ENCODE data around the gene PRPS1.

Gene PRPS1

DNA sequence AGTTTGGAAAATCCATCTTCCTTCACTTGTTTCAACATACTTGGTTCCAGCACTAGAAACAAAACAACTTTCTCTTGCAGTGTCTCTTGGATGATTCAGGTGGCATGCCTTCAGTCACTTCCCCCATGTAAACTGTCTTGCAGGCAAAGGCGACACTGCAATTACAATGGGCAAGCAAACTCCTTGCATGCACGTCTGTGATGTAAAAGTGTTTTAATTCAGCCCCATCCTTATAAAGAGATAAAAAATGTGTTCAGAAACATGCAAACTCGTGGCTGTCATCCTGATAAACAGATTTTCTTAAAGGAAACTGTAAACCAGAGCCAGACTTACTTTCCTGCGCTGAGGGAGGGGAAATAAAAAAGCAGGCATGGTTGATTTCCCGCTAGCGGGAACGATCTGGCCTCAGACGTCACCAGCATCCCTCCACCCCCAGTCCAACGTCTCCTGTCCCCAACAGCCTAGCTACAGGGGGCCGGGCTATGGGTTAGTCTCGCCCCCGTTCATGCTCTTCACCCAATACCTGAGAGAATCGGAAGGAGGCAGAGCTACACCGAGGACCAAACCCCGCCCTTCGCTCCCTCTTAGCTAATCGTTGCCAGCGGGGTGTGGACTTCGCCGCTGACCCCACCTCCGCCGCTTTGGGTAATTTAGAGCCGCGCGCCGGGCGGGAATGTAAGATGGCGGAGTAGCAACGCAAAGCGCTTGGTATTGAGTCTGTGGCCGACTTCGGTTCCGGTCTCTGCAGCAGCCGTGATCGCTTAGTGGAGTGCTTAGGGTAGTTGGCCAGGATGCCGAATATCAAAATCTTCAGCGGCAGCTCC lies at the start of gene PRPS1:
Gene PRPS1, plus strand, starts transcription at position 673 of the 824 bp plus-strand sequence. Its CDS starts 119 bp downstream, at position 792.
- H3K4me3 ChIP-seq (ENCODE audit: low read depth in 1 of 2, low read length in 2 of 2): peak within 1 kb of the TSS; percentile 62 to 78
- peak within 1 kb of the TSS; percentile 51 for H3K27ac ChIP-seq (ENCODE audit: low read depth, low read length)
- no peaks in the 10 kb centered on the region for H3K27me3 ChIP-seq (ENCODE audit: control insufficient read depth in 1 of 2, insufficient read depth in 2 of 2, low read length in 2 of 2)
- no peaks in the 10 kb centered on the region for H3K9me3 ChIP-seq (ENCODE audit: low read length)
- no peaks in the 10 kb centered on the region for H3K36me3 ChIP-seq (ENCODE audit: insufficient read depth, low read length)
- H3K9ac ChIP-seq (ENCODE audit: low read length): no peak within 1 kb of the TSS
- H3K4me1 ChIP-seq (ENCODE audit: insufficient read depth, low read length): no peaks in the 10 kb centered on the region

DNA sequence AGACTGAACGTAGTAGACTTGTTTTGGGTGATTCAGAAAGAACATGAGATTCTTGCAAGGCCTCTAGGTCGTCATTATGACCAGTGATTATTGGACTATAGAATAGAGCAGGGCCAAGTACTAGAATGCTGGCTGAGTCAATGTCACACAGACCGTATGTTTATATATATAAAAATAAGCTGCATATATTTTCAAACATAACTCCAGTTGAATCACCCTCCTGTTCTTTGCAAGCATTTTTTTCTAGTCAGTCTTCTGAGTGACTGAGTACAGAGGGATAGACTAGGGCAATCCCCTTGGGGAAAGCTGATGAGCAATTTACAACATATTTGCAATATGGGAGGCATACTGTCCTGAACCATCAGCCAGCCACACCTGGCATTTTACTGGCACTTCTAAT lies 48.4 kb upstream of the PRPS1 start:
- Histone ChIP-seq H3K27me3 (ENCODE audit: control insufficient read depth in 1 of 2, insufficient read depth in 2 of 2, low read length in 2 of 2) (no peaks in the 10 kb centered on the region), H3K4me3 (ENCODE audit: low read depth in 1 of 2, low read length in 2 of 2) (no peak overlapping the region), H3K9ac (ENCODE audit: low read length) (no peak overlapping the region), H3K36me3 (ENCODE audit: insufficient read depth, low read length) (no peaks in the 10 kb centered on the region), H3K9me3 (ENCODE audit: low read length) (no peaks in the 10 kb centered on the region), H3K27ac (ENCODE audit: low read depth, low read length) (no peak overlapping the region), H3K4me1 (ENCODE audit: insufficient read depth, low read length) (no peaks in the 10 kb centered on the region)

DNA sequence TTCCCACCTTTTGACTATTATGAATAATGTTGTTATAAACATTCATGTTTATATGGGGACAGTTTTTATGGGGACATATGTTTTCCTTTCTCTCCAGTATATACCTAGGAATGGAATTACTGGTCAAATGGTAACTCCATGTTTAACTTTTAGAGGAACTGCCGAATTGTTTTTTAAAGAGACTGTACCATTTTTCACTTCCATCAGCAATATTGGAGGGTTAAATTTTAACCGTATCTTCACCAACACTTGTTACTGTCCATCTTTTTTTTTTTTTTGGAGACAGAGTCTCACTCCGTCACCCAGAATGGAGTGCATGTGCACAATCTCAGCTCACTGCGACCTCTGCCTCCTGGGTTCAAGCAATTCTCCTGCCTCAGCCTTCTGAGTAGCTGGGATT lies 46.4 kb upstream of the PRPS1 start:
- H3K27ac ChIP-seq (ENCODE audit: low read depth, low read length): no peak overlapping the region
- no peaks in the 10 kb centered on the region for H3K9me3 ChIP-seq (ENCODE audit: low read length)
- no peaks in the 10 kb centered on the region for H3K36me3 ChIP-seq (ENCODE audit: insufficient read depth, low read length)

DNA sequence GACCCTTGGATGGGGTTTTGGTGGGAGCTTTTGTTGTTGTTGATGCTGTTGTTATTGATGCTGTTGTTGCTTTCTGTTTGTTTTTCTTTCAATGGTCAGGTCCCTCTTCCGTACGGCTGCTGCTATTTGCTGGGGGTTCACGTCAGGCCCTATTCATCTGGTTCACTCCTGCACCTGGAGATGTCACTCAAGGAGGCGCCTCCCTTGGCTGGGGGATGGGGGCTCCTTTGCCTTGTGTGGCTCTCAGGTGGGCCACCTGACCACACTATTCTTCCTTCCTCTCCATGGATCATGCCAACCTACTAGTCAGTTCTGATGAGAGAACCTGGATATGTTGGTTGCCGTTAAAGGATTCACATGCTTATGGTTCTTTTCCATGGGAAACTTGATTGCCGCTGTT lies 39.1 kb upstream of the PRPS1 start:
- Histone ChIP-seq H3K4me3 (ENCODE audit: low read depth in 1 of 2, low read length in 2 of 2) (no peak overlapping the region), H3K27me3 (ENCODE audit: control insufficient read depth in 1 of 2, insufficient read depth in 2 of 2, low read length in 2 of 2) (no peaks in the 10 kb centered on the region), H3K9me3 (ENCODE audit: low read length) (no peaks in the 10 kb centered on the region), H3K36me3 (ENCODE audit: insufficient read depth, low read length) (no peaks in the 10 kb centered on the region), H3K27ac (ENCODE audit: low read depth, low read length) (no peak overlapping the region), H3K4me1 (ENCODE audit: insufficient read depth, low read length) (no peaks in the 10 kb centered on the region), H3K9ac (ENCODE audit: low read length) (no peak overlapping the region)

More for the DNA sequence above, 46.4 kb upstream of the PRPS1 start:
- Histone ChIP-seq H3K27me3 (ENCODE audit: control insufficient read depth in 1 of 2, insufficient read depth in 2 of 2, low read length in 2 of 2) (no peaks in the 10 kb centered on the region), H3K4me1 (ENCODE audit: insufficient read depth, low read length) (no peaks in the 10 kb centered on the region), H3K9ac (ENCODE audit: low read length) (no peak overlapping the region), H3K4me3 (ENCODE audit: low read depth in 1 of 2, low read length in 2 of 2) (no peak overlapping the region)

DNA sequence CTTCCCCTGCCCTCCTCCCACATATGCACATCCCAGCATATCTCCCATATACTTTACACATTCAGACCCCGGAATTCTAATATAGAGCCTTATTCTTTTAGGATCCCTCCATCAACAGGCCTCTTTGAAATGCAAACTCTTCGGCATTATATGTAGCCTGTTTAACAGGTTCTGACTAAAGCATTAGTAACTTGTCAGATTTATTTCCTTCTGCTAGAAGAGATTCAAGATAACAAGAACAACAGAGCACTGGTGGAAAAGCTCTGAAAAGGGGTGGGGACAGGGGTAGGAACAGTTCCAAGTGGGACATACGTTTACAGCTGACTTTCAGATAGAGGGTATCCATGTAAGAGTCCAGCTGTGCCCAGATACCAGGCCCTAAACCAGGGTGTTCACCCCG lies 31.7 kb upstream of the PRPS1 start:
- Histone ChIP-seq H3K27ac (ENCODE audit: low read depth, low read length) (no peak overlapping the region), H3K36me3 (ENCODE audit: insufficient read depth, low read length) (no peaks in the 10 kb centered on the region), H3K4me3 (ENCODE audit: low read depth in 1 of 2, low read length in 2 of 2) (no peak overlapping the region), H3K9ac (ENCODE audit: low read length) (no peak overlapping the region), H3K9me3 (ENCODE audit: low read length) (no peaks in the 10 kb centered on the region), H3K4me1 (ENCODE audit: insufficient read depth, low read length) (no peaks in the 10 kb centered on the region), H3K27me3 (ENCODE audit: control insufficient read depth in 1 of 2, insufficient read depth in 2 of 2, low read length in 2 of 2) (peaks cover 0 to 4% of the 10 kb centered on the region in 2 donors)

DNA sequence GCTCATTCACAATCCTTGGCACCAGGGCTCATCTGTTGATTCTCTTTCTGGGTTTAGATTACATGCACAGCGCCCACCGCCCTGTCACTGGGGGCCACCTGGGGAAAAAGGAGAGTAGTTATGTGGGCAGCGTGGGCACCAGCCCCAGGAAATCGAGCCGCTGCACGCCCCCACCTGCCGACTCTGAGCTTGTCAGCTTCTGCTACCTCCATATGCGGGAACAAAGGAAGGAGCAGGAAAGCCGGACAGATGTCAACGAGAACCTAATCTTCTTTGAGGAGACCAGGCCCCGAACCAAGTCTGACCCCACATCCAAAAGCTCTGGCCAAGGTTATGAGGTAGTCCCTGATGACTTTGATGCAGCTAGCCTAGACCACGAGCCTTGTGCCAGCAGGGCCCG lies 31.0 kb upstream of the PRPS1 start:
- Histone ChIP-seq H3K9me3 (ENCODE audit: low read length) (no peaks in the 10 kb centered on the region), H3K9ac (ENCODE audit: low read length) (no peak overlapping the region), H3K27me3 (ENCODE audit: control insufficient read depth in 1 of 2, insufficient read depth in 2 of 2, low read length in 2 of 2) (peaks cover 0 to 4% of the 10 kb centered on the region in 2 donors), H3K27ac (ENCODE audit: low read depth, low read length) (no peak overlapping the region), H3K4me3 (ENCODE audit: low read depth in 1 of 2, low read length in 2 of 2) (no peak overlapping the region), H3K4me1 (ENCODE audit: insufficient read depth, low read length) (no peaks in the 10 kb centered on the region), H3K36me3 (ENCODE audit: insufficient read depth, low read length) (no peaks in the 10 kb centered on the region)

DNA sequence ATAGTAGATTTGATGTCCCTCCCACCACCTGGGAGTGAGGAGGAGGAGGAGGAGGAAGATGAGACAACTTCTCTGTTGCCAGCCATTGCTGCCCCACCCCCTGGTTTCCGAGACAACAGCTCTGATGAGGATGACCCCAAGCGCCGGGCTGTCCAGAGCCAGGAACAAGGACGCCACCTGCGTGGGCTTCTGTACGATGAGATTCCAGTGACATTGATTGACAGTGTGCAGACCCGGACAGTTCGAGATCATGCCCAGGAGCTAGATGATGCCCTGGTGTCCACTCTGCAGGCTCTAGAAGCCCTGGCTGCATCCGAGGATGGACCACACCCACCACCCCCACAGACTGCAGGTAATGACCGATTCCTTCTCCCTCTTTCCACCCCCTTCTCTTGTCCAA lies 30.5 kb upstream of the PRPS1 start:
- no peaks in the 10 kb centered on the region for H3K9me3 ChIP-seq (ENCODE audit: low read length)
- no peak overlapping the region for H3K9ac ChIP-seq (ENCODE audit: low read length)
- H3K36me3 ChIP-seq (ENCODE audit: insufficient read depth, low read length): no peaks in the 10 kb centered on the region
- H3K27me3 ChIP-seq (ENCODE audit: control insufficient read depth in 1 of 2, insufficient read depth in 2 of 2, low read length in 2 of 2): peaks cover 0 to 4% of the 10 kb centered on the region in 2 donors
- no peaks in the 10 kb centered on the region for H3K4me1 ChIP-seq (ENCODE audit: insufficient read depth, low read length)
- no peak overlapping the region for H3K27ac ChIP-seq (ENCODE audit: low read depth, low read length)
- H3K4me3 ChIP-seq (ENCODE audit: low read depth in 1 of 2, low read length in 2 of 2): no peak overlapping the region

DNA sequence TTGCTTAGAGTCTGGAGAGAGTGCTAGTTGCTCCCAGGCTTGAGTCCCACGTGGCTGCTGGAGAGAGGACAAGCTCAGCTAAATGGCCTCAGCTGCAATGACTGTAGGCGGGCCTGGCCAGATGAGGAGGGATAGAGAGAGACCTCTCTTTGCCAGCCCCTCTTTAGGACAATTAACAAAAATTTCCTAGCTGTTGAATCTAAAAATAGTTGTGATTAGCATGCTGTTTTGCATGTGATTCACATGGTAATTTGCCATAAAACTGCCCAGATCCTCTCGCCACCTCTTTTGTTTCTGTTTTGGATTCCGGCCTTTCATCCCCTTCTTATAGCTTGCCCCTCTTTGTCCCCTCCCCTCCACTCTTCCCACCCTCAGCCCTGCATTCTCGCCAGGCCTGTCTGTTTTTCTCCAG lies 28.9 kb upstream of the PRPS1 start:
- Histone ChIP-seq H3K36me3 (ENCODE audit: insufficient read depth, low read length) (no peaks in the 10 kb centered on the region), H3K27ac (ENCODE audit: low read depth, low read length) (no peak overlapping the region), H3K9ac (ENCODE audit: low read length) (no peak overlapping the region), H3K27me3 (ENCODE audit: control insufficient read depth in 1 of 2, insufficient read depth in 2 of 2, low read length in 2 of 2) (peaks cover 0 to 4% of the 10 kb centered on the region in 2 donors), H3K9me3 (ENCODE audit: low read length) (no peaks in the 10 kb centered on the region), H3K4me1 (ENCODE audit: insufficient read depth, low read length) (no peaks in the 10 kb centered on the region), H3K4me3 (ENCODE audit: low read depth in 1 of 2, low read length in 2 of 2) (no peak overlapping the region)

DNA sequence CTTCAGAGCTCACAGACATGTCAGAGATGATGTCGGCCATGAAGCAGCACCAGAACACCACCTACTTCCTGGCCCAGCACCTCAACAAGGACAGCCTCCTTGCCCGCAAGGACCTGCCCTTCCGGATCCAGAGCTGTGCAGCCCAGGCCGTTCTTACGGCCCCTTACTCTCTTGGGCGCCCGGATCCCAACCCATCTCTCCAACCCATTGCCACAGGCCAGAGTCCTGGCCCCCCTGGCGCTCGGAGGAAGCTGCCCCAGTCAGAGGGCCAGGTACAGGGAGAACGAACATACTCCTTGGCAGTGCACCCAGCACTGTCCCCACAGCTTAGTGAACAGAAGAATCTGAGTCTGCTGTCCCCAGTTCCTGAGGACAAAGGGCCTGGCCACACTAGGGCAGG lies 27.9 kb upstream of the PRPS1 start:
- Histone ChIP-seq H3K9ac (ENCODE audit: low read length) (no peak overlapping the region), H3K4me3 (ENCODE audit: low read depth in 1 of 2, low read length in 2 of 2) (no peak overlapping the region), H3K27me3 (ENCODE audit: control insufficient read depth in 1 of 2, insufficient read depth in 2 of 2, low read length in 2 of 2) (peaks cover 0 to 4% of the 10 kb centered on the region in 2 donors), H3K4me1 (ENCODE audit: insufficient read depth, low read length) (no peaks in the 10 kb centered on the region), H3K27ac (ENCODE audit: low read depth, low read length) (no peak overlapping the region), H3K9me3 (ENCODE audit: low read length) (no peaks in the 10 kb centered on the region), H3K36me3 (ENCODE audit: insufficient read depth, low read length) (no peaks in the 10 kb centered on the region)

DNA sequence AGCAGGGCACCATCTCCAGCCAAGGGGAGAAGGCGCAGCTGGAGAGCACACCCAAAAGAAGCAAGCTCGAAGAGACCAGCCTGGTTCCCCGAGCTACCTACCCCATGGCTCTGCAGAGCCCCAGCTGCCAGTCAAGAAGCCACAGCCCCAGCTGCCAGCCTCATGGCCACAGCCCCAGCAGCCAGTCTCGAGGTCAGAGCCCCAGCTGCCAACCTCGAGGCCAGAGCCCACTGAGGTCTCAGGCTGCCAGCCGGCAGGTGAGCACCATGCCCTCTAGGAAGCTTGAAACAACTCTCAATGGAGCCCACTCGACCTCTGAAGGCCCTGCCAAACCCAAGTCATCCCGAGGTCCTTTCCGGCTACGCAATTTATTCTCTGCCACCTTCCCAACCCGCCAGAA lies 27.0 kb upstream of the PRPS1 start:
- peaks cover 0 to 4% of the 10 kb centered on the region in 2 donors for H3K27me3 ChIP-seq (ENCODE audit: control insufficient read depth in 1 of 2, insufficient read depth in 2 of 2, low read length in 2 of 2)

DNA sequence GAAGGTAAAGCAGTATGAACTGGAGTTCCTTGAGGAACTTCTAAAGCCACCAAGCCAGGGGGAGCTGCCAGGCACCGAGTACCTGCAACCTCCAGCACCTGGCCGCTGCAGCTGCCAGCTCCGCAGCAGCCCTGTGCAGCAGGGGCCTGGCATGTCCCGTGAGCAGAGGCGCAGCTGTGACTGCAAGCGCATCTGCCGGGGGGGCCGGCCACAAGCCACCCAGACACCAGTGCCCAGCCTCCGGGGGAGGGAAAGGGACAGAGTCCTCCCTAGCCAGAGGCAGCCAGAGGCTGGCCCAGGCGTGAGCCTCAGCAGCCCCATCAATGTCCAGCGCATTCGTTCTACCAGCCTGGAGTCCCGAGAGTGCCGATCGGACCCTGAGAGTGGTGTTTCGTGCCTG lies 26.6 kb upstream of the PRPS1 start:
- Histone ChIP-seq H3K9ac (ENCODE audit: low read length) (no peak overlapping the region), H3K36me3 (ENCODE audit: insufficient read depth, low read length) (no peaks in the 10 kb centered on the region), H3K9me3 (ENCODE audit: low read length) (no peaks in the 10 kb centered on the region), H3K27me3 (ENCODE audit: control insufficient read depth in 1 of 2, insufficient read depth in 2 of 2, low read length in 2 of 2) (peaks cover 0 to 4% of the 10 kb centered on the region in 2 donors), H3K4me3 (ENCODE audit: low read depth in 1 of 2, low read length in 2 of 2) (no peak overlapping the region), H3K27ac (ENCODE audit: low read depth, low read length) (no peak overlapping the region), H3K4me1 (ENCODE audit: insufficient read depth, low read length) (no peaks in the 10 kb centered on the region)

More for the DNA sequence above, 27.0 kb upstream of the PRPS1 start:
- H3K9me3 ChIP-seq (ENCODE audit: low read length): no peaks in the 10 kb centered on the region
- H3K36me3 ChIP-seq (ENCODE audit: insufficient read depth, low read length): no peaks in the 10 kb centered on the region
- no peaks in the 10 kb centered on the region for H3K4me1 ChIP-seq (ENCODE audit: insufficient read depth, low read length)
- no peak overlapping the region for H3K9ac ChIP-seq (ENCODE audit: low read length)
- no peak overlapping the region for H3K4me3 ChIP-seq (ENCODE audit: low read depth in 1 of 2, low read length in 2 of 2)
- H3K27ac ChIP-seq (ENCODE audit: low read depth, low read length): no peak overlapping the region

DNA sequence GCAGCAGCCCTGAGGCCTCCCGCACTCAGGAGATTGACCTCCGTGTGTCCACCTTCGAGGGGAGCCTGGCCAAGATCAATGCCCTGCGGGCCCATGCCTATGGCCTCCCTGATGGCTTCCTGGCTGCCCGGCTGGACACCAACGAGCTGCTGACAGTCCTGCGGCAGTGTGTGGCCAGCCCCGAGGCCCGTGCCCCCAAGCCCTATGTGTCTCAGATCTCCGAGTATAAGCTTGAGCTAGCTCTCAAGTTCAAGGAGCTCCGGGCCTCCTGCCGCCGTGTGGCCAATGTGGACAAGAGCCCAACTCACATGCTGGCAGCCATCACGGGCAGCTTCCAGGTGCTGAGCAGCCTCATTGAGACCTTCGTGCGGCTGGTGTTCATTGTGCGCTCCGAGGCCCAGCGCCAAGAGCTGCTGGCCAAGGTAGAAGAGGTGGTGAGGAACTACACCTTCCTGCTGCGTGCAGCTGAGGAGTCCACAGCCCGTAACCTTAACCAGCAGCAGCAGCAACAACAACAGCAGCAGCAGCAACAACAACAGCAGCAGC lies 25.5 kb upstream of the PRPS1 start:
- Histone ChIP-seq H3K4me3 (ENCODE audit: low read depth in 1 of 2, low read length in 2 of 2) (no peak overlapping the region), H3K9ac (ENCODE audit: low read length) (no peak overlapping the region), H3K27ac (ENCODE audit: low read depth, low read length) (no peak overlapping the region), H3K27me3 (ENCODE audit: control insufficient read depth in 1 of 2, insufficient read depth in 2 of 2, low read length in 2 of 2) (no peaks in the 10 kb centered on the region), H3K36me3 (ENCODE audit: insufficient read depth, low read length) (no peaks in the 10 kb centered on the region), H3K9me3 (ENCODE audit: low read length) (no peaks in the 10 kb centered on the region), H3K4me1 (ENCODE audit: insufficient read depth, low read length) (no peaks in the 10 kb centered on the region)

Measured in muscle layer of colon (tissue), 2 donors.